OCI-LY1 (cell line): ENCODE data around the gene MRTO4.
"Not testable (repeated sequence)": the region's sequence is repeated elsewhere in the genome, so short reads cannot be mapped to it uniquely, and the experiment has no call there.

ENCODE experiments used
- H2AFZ ChIP-seq: fragments of 200-600 bp; sonication (generic), shearing (Covaris generic); 2 replicates; pipeline ENCODE4 v1.6.0; 2014; ENCODE audit warnings: antibody characterized with exemption, mild to moderate bottlenecking, low read length
- H3F3A ChIP-seq: fragments of 200-600 bp; sonication (generic), shearing (Covaris generic); 2 replicates; pipeline ENCODE4 v1.6.0; 2014; ENCODE audit warnings: mild to moderate bottlenecking, antibody characterized with exemption, low read length, moderate library complexity; ENCODE audit not compliant: insufficient read depth
- H3K27ac ChIP-seq: fragments of 200-600 bp; sonication (generic); 2 replicates; pipeline ENCODE4 v1.5.1; 2014; ENCODE audit warnings: low read length, mixed run types, mild to moderate bottlenecking, low read depth; ENCODE audit not compliant: poor library complexity, severe bottlenecking
- H3K27me3 ChIP-seq: fragments of 200-600 bp; sonication (generic); 2 replicates; pipeline ENCODE4 v1.6.0; 2014; ENCODE audit warnings: antibody characterized with exemption, mild to moderate bottlenecking, low read length, moderate library complexity; ENCODE audit not compliant: insufficient read depth
- H3K36me3 ChIP-seq: fragments of 200-600 bp; sonication (generic); 2 replicates; pipeline ENCODE4 v1.6.1; 2014; ENCODE audit warnings: mild to moderate bottlenecking, antibody characterized with exemption, low read length, moderate library complexity, mixed read lengths; ENCODE audit not compliant: insufficient read depth
- H3K4me1 ChIP-seq: fragments of 200-600 bp; sonication (generic); 2 replicates; pipeline ENCODE4 v1.5.1; 2014; ENCODE audit warnings: mild to moderate bottlenecking, low read length, moderate library complexity; ENCODE audit not compliant: insufficient read depth, severe bottlenecking
- H3K4me2 ChIP-seq: fragments of 200-600 bp; sonication (generic), shearing (Covaris generic); 2 replicates; pipeline ENCODE4 v1.6.1; 2014; ENCODE audit warnings: low read length
- H3K4me3 ChIP-seq: fragments of 200-600 bp; sonication (generic); 2 replicates; pipeline ENCODE4 v1.5.1; 2014; ENCODE audit warnings: low read length, low read depth, mild to moderate bottlenecking, mixed read lengths; ENCODE audit not compliant: poor library complexity, severe bottlenecking
- H3K79me2 ChIP-seq: fragments of 200-600 bp; shearing (Covaris generic); 2 replicates; pipeline ENCODE4 v1.6.1; 2016; ENCODE audit warnings: mixed run types, low read length, mixed read lengths; ENCODE audit not compliant: insufficient read depth
- H3K9ac ChIP-seq: fragments of 200-600 bp; sonication (generic), shearing (Covaris generic); 2 replicates; pipeline ENCODE4 v1.6.1; 2014; ENCODE audit warnings: mild to moderate bottlenecking, low read length, mixed read lengths
- H3K9me2 ChIP-seq: fragments of 200-600 bp; sonication (generic), shearing (Covaris generic); 2 replicates; pipeline ENCODE4 v1.6.1; 2014; ENCODE audit warnings: low read depth, mild to moderate bottlenecking, low read length, mixed read lengths
- H3K9me3 ChIP-seq: fragments of 200-600 bp; shearing (Covaris generic); 2 replicates; pipeline ENCODE4 v1.6.1; 2014; ENCODE audit warnings: low read length, mixed read lengths
- H4K20me1 ChIP-seq: fragments of 200-600 bp; sonication (generic), shearing (Covaris generic); 2 replicates; pipeline ENCODE4 v1.6.0; 2016; ENCODE audit warnings: mild to moderate bottlenecking, low read length; ENCODE audit not compliant: insufficient read depth
- EZH2 ChIP-seq: fragments of 200-600 bp; sonication (generic), shearing (Covaris generic); IDR thresholded peaks from 2 replicates; pipeline ENCODE4 v1.8.0; 2017; ENCODE audit warnings: borderline replicate concordance, mixed run types, mild to moderate bottlenecking, antibody characterized with exemption, low read length, moderate library complexity, mixed read lengths
- TF ChIP-seq, protein P1 (sequence below): fragments of 200-600 bp; sonication (generic), shearing (Covaris generic); IDR thresholded peaks from 2 replicates; pipeline ENCODE4 v1.5.1; 2017; ENCODE audit warnings: mild to moderate bottlenecking, antibody characterized with exemption, low read length, moderate library complexity, mixed read lengths

Gene MRTO4

DNA sequence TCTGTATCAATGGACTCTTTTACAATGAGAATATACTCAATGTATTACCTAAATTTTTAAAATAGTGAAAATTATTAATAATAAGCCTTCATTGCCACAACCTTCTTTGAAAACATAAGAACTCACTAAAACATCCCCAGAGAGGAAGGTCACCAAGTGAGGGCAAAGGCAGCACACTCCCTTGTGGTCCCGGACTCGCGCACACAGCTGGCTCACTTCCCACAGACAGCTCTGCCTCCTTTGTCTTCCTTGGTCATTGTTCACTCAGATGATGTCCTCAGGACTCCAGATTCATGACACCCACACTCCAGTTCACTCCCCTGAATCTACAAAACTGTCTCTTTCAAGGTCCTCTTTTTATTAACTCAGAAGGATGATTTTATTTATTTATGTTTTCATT lies 22.4 kb upstream of the MRTO4 start:
- H4K20me1 ChIP-seq = no peaks in the 10 kb centered on the region
- no peak overlapping the region for H2AFZ ChIP-seq
- no peak overlapping the region for H3K4me3 ChIP-seq
- TF ChIP-seq, protein P1, sequence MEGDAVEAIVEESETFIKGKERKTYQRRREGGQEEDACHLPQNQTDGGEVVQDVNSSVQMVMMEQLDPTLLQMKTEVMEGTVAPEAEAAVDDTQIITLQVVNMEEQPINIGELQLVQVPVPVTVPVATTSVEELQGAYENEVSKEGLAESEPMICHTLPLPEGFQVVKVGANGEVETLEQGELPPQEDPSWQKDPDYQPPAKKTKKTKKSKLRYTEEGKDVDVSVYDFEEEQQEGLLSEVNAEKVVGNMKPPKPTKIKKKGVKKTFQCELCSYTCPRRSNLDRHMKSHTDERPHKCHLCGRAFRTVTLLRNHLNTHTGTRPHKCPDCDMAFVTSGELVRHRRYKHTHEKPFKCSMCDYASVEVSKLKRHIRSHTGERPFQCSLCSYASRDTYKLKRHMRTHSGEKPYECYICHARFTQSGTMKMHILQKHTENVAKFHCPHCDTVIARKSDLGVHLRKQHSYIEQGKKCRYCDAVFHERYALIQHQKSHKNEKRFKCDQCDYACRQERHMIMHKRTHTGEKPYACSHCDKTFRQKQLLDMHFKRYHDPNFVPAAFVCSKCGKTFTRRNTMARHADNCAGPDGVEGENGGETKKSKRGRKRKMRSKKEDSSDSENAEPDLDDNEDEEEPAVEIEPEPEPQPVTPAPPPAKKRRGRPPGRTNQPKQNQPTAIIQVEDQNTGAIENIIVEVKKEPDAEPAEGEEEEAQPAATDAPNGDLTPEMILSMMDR = no peak
- TF ChIP-seq EZH2 = no peak
- no peaks in the 10 kb centered on the region for H3K9me2 ChIP-seq
- no peak overlapping the region for H3K4me2 ChIP-seq
- no peaks in the 10 kb centered on the region for H3K9me3 ChIP-seq
- no peaks in the 10 kb centered on the region for H3F3A ChIP-seq
- no peaks in the 10 kb centered on the region for H3K27me3 ChIP-seq
- no peak overlapping the region for H3K9ac ChIP-seq
- no peaks in the 10 kb centered on the region for H3K4me1 ChIP-seq
- no peak overlapping the region for H3K27ac ChIP-seq
- no peaks in the 10 kb centered on the region for H3K79me2 ChIP-seq
- peaks cover 93% of the 10 kb centered on the region for H3K36me3 ChIP-seq

DNA sequence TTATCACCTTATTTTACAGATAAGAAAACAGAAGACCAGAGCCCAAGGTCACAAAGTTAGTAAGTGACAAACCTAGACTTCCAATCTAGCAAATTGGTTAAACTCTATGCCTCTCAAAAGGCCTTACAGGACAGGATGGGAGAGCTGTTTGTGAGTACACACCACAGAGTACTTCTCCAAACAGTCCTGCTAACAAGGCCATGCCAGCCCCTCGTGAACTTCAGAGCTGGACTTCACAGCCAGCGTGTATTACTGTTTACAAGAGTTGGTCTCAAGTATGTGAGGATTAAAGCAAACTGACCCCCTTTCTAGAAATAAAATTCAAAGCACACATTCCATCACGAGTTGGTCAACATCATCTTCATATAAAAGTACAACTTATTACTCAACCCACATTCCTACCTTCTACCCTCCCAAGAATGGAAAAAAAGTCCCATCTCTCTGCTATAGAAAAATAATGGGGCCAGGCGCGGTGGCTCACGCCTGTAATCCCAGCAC lies 21.7 kb upstream of the MRTO4 start:
- no peak overlapping the region for H3K4me3 ChIP-seq
- H3K9me3 ChIP-seq = no peaks in the 10 kb centered on the region
- H4K20me1 ChIP-seq = no peaks in the 10 kb centered on the region
- no peaks in the 10 kb centered on the region for H3K79me2 ChIP-seq
- no peak overlapping the region for H2AFZ ChIP-seq
- no peaks in the 10 kb centered on the region for H3K4me1 ChIP-seq
- no peak for TF ChIP-seq EZH2
- TF ChIP-seq, protein P1 = no peak
- no peaks in the 10 kb centered on the region for H3K27me3 ChIP-seq
- H3F3A ChIP-seq = no peaks in the 10 kb centered on the region
- no peak overlapping the region for H3K4me2 ChIP-seq
- H3K27ac ChIP-seq = no peak overlapping the region
- H3K9me2 ChIP-seq = no peaks in the 10 kb centered on the region
- peaks cover 93% of the 10 kb centered on the region for H3K36me3 ChIP-seq
- no peak overlapping the region for H3K9ac ChIP-seq

DNA sequence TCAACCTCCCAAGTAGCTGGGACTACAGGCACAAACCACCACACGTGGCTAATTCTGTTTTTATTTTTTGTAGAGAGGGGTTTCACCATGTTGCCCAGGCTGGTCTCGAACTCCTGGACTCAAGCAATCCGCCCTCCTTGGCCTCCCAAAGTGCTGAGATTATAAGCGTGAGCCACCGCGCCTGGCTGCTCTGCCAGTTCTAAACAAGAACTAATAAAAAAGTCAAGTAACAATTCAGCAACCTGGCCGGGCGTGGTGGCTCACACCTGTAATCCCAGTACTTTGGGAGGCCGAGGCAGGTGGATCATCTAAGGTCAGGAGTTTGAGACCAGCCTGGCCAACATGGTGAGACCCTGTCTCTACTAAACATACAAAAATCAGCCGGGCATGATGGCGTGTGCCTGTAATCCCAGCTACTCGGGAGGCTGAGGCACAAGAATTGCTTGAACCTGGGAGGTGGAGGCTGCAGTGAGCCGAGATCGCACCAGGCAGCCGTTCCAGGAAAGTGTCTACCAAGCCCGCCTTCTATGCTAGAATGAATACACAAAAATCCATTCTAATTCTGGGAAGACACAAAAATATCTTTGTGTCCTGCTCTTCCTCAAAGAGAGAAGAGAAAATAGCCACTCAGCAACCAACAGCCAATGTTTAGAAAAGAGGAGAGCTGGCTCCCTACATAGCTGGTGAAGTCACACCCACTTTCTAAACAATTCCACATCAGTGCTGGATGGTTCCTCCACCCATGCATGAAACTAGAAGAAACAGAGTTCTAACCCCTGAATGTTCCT lies 19.7 kb upstream of the MRTO4 start:
- H3K36me3 ChIP-seq = peaks cover 86% of the 10 kb centered on the region
- H3K27me3 ChIP-seq, H3K79me2 ChIP-seq, H3K27ac ChIP-seq, H3K4me2 ChIP-seq, H4K20me1 ChIP-seq, H2AFZ ChIP-seq, H3K9me2 ChIP-seq, H3K4me3 ChIP-seq, H3K9me3 ChIP-seq, H3K4me1 ChIP-seq, H3F3A ChIP-seq, H3K9ac ChIP-seq: not testable (repeated sequence)

- Histone ChIP-seq H2AFZ (no peak overlapping the region), H3K36me3 (peaks cover 86% of the 10 kb centered on the region), H3K9me3 (no peaks in the 10 kb centered on the region), H3K4me1 (no peaks in the 10 kb centered on the region), H3K27ac (no peak overlapping the region), H3K4me3 (no peak overlapping the region), H3K4me2 (no peak overlapping the region), H3F3A (no peaks in the 10 kb centered on the region), H3K9ac (no peak overlapping the region), H3K9me2 (no peaks in the 10 kb centered on the region), H3K79me2 (no peaks in the 10 kb centered on the region), H4K20me1 (no peaks in the 10 kb centered on the region), H3K27me3 (no peaks in the 10 kb centered on the region)
- TF ChIP-seq, protein P1 = no peak; the same call in 1 of the 2 replicates
Observed at GRCh38 chr1:19232524-19232846, 19.1 kb upstream of the MRTO4 start.
